ENCODE data around the gene NEDD4L. TPM values are rescaled to one million over a fixed set of nuclear protein-coding genes. Genes with fewer than 3 reads are reported as not detected.

The NEDD4L gene
- total and polyA plus RNA-seq, 10 of the 15 experiments (the other 5 are each of a cell fraction or from before 2014, with no cell fraction given): 7.4 to 24.0 (median 17.7) TPM

GRCh38 chr18:58336605-58337004, 292.6 kb downstream of the NEDD4L start:
- intact Hi-C loops (cut with micrococcal nuclease; ENCODE audit: unreplicated experiment): no loop called here
- SMC1A ChIA-PET (ENCODE audit: uncharacterized antibody, unreplicated experiment): interaction anchor here (0.7 to 1.6 kb wide), 4 partner anchors 9 to 428 kb away, joined by 3 to 5 read pairs (median 3); no protein-coding TSS in a partner anchor
- H3K4me3 ChIP-seq: no peak overlapping the region
- no peak overlapping the region for H2AFZ ChIP-seq (ENCODE audit: control insufficient read depth, low read depth, low read length)
- in situ Hi-C loops (cut with MboI): no loop called here
- H3K36me3 ChIP-seq (ENCODE audit: control insufficient read depth in 2 of 2, insufficient read depth in 2 of 2, low read length in 1 of 2): no peaks in the 10 kb centered on the region; a peak in 1 of 4 replicates
- POLR2A ChIA-PET: no interaction called here
- H3K4me2 ChIP-seq (ENCODE audit: control insufficient read depth, insufficient read depth): no peak overlapping the region
- no peaks in the 10 kb centered on the region for H3K4me1 ChIP-seq (ENCODE audit: control insufficient read depth, insufficient read depth, low read length)
- CTCF ChIA-PET: interaction anchor here (0.7 to 1.8 kb wide), 3 partner anchors 12 to 19 kb away, joined by 3 to 5 read pairs (median 5); no protein-coding TSS in a partner anchor
- ATAC-seq (no peak), DNase-seq (ENCODE audit: low read depth, low spot score) (no peak), FAIRE-seq (no peak)
- no TSS peak for BruUV-seq (replicated peaks)
- no peak for TF ChIP-seq ELK1 (IDR thresholded peaks at IDR 0.05; ENCODE audit: low read depth, low read length)
- no peak for TF ChIP-seq RELA (IDR thresholded peaks at IDR 0.05; ENCODE audit: borderline replicate concordance, partially characterized antibody)
- no peak for TF ChIP-seq RELB (IDR thresholded peaks at IDR 0.05; ENCODE audit: low read depth)
- no peak for TF ChIP-seq MEF2A (IDR thresholded peaks at IDR 0.05; ENCODE audit: insufficient read depth, low read depth, low read length)
- TF ChIP-seq RUNX3 (IDR thresholded peaks at IDR 0.05; ENCODE audit: low read length): no peak
- TF ChIP-seq FOXK2 (IDR thresholded peaks at IDR 0.05): no peak
- no peak for TF ChIP-seq MEF2B (IDR thresholded peaks at IDR 0.05; ENCODE audit: partially characterized antibody, poor library complexity, severe bottlenecking)
- no peak for TF ChIP-seq SP1 (IDR thresholded peaks at IDR 0.05; ENCODE audit: low read depth, low read length)
- no peak for TF ChIP-seq MYC (IDR thresholded peaks at IDR 0.05; ENCODE audit: insufficient read depth, insufficient read length, insufficient replicate concordance, low read length, severe bottlenecking)
- no peak for TF ChIP-seq MTA3 (IDR thresholded peaks at IDR 0.05; ENCODE audit: borderline replicate concordance, low read length)
- TF ChIP-seq ZNF384 (IDR thresholded peaks at IDR 0.05; ENCODE audit: borderline replicate concordance, low read depth, low read length): no peak
- TF ChIP-seq IKZF2 (IDR thresholded peaks at IDR 0.05): no peak
- no peak overlapping the region for H3K9ac ChIP-seq (ENCODE audit: control insufficient read depth, insufficient read depth, low read length)
- no peaks in the 10 kb centered on the region for H3K9me3 ChIP-seq (replicated peaks; ENCODE audit: control insufficient read depth, insufficient read depth, low read length)
- WGBS (ENCODE audit: insufficient coverage, insufficient replicate concordance, low lambda C conversion rate, missing lambda C conversion rate): 50% methylated on average over 3 of the region's 3 CpGs
- RAD21 ChIA-PET (ENCODE audit: unreplicated experiment): no interaction called here
- no peaks in the 10 kb centered on the region for H4K20me1 ChIP-seq (ENCODE audit: control insufficient read depth, insufficient read depth)
- no peaks in the 10 kb centered on the region for H3K27me3 ChIP-seq (replicated peaks in 1 of 2; ENCODE audit: control insufficient read depth in 2 of 2, insufficient read depth in 2 of 2, low read length in 1 of 2)
- no peak overlapping the region for H3K27ac ChIP-seq (ENCODE audit: control insufficient read depth, insufficient read depth)
- no peaks in the 10 kb centered on the region for H3K79me2 ChIP-seq (ENCODE audit: control insufficient read depth, insufficient read depth, low read length)
